Smooth muscle cell of the brain vasculature (primary cell): ENCODE results near the gene TSPAN7.

Experiments
- DNase-seq: peaks from one replicate; pipeline ENCODE4 v3.0.0-alpha.2; 2012; ENCODE audit warnings: low read depth, low spot score

The TSPAN7 gene

DNA sequence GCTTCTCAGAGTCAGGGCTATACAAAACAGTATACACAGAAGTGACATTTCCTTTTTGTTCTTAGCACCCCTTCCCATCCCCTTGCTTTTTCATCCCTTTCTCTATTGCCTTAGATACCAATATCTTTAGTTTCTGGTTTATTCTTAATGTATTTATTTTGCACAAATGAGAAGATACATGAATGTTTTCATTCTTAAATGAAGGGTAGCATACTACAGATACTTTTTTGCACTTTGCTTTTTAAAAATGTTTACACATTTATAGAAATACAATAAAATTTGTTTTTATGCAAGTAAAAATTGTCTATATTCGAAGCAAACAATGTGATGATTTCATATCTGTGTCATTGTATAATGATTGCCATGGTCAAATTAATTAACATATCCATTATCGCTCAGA lies 33.1 kb downstream of the TSPAN7 start:
- DNase-seq = no peak

DNA sequence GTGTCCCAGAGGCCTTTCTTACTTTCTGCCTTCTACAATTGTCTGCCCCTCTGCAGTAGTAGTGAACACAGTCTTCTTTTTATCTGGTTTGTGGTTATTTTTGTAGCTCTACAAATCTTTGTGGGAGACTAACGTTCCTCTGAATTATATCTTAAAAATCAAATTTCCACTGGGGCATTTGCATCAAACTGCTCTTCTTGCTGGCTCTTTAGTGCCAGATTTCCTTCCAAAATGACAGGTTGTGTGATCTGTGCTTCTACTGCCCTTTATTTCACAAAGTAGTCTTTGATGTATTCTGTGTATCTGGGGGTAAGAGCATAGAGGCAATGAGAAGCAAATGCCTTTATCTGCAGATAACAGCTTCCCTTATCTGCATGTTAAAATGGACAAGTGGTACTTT lies 34.5 kb downstream of the TSPAN7 start:
- DNase-seq = no peak

- DNase-seq = no peak
Observed at GRCh38 chrX:38596939-38597338, 35.6 kb downstream of the TSPAN7 start.

DNA sequence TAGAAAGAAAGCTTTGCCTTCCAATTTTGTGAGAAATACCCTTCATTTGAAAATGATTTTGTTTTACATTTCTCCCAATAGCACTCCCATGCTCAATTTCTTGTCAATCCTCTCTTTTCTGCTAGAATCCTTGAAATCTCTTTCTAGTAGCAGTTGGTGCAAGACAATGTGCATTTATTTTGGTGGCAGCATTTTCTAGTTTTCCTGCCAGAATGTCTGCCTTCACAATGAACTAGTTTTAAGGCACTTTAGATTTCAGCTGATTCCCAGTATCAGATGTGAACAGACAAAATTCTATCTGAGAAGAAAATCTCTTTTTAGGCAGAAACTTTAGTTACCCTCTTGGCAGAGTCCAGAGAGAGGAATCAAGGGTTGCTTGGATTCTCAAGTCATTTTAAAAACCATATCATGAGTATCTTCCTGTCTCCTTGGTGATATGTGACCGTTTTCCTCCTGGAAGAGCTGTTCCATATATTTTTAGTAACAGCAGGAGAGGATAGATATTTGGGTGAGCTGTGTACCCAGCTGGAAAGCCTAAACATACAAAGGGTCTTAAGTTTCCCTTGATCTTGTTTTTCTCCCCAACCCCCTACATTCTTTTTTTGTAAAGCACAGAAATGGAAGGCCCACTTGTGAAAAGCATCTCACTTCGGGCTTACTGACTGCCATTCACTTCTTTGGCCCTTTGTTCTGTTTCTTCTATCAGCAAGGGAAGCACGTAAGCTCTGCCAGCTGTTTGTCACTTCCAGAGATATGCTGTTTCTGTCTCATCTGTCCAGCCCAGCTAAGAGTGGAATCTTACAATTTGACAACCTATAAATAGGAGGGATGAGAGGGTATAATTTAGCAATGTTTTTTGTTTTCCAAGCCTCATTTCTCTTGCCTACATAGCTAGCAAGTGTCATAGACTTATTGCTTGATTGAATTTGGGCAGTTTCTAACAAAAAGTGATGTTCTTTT lies 38.7 kb downstream of the TSPAN7 start:
- no peak for DNase-seq

GRCh38 chrX:38601866-38602265 lies 40.5 kb downstream of the TSPAN7 start:
- no peak for DNase-seq

GRCh38 chrX:38606821-38607220 lies 45.5 kb downstream of the TSPAN7 start:
- no peak for DNase-seq

DNA sequence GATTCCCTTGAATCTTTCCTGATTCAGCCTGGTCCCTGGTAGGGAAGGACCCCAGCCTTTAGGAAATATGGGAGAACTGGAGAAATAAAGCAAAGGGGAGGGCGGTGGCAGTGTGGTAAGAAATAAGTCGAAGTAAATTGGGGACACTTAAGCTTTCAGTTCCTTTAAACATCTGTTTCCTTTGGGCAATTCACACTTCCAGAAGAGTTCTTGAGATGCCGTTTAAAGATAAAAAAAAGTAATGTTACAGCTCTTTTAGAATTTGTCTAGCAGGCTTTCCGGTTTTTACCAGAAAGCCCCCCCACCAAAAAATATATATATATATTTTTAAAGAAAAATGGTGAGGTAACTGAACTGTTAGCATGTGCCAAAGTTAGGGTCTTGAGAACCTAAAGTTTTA lies 46.6 kb downstream of the TSPAN7 start:
- DNase-seq = no peak

GRCh38 chrX:38610849-38611248 lies 49.5 kb downstream of the TSPAN7 start:
- no peak for DNase-seq

DNA sequence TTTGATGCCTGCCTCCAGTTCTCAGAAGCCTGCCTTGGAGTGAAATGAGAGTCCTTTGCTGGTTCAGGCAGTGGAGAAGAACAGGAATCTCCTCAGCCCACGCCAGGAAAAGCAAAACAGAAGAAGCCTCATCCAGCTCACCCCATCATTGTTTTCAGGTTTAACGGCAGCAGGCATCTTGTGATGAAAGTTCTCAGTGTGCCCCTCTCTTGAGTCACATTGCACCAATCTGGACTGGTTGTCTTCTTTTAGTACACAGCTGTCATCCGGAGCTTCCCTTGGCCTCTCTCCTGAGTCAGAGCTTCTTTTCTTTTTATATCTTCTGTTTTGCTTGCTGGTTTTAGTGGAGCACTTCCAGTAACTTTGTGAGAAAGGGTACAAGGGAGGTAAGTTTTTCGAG lies 50.9 kb downstream of the TSPAN7 start:
- DNase-seq = no peak

- DNase-seq = no peak
Observed at GRCh38 chrX:38614485-38614884, 53.1 kb downstream of the TSPAN7 start.

GRCh38 chrX:38616904-38617303 lies 55.6 kb downstream of the TSPAN7 start:
- DNase-seq = no peak

GRCh38 chrX:38618180-38618579 lies 56.8 kb downstream of the TSPAN7 start:
- no peak for DNase-seq

GRCh38 chrX:38620623-38621022 lies 59.3 kb downstream of the TSPAN7 start:
- no peak for DNase-seq

DNA sequence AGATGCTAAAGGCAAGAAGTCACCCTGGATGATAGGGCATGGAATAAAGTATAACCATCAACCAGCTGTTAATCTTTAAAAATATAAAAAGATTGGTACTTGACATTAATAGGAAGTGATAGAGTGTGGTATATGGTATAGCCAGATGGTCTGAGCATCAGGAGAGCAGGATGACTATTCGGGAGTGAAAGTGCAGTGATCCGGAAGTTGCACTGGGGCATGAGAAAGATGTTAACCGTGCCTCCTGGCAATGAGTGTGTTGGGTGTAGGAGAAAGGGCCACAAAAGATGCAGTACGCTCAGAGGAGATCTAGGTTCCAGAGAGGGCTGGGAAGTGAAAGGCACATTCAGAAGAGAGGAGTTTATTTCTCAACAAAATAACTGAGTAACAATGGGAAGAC lies 65.0 kb downstream of the TSPAN7 start:
- no peak for DNase-seq

DNA sequence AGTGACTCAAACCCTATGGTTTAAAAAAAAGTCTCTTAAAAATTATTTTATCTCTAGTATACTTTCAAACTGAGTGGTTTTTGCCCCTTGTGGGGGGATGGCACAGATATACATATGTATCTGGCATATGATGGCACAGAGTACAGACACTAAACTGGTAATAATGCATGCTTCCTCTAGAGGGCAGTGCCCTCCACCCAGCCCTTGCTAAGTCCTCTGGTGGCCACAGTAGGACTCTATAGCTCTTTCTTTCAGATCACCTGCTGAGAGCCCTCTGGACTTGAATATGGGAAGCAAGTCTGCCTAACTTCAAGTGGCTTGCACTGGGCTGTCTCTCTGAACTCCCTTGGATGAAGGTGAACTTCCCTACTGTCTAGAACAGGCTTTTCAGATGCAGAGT lies 66.3 kb downstream of the TSPAN7 start:
- DNase-seq = no peak

DNA sequence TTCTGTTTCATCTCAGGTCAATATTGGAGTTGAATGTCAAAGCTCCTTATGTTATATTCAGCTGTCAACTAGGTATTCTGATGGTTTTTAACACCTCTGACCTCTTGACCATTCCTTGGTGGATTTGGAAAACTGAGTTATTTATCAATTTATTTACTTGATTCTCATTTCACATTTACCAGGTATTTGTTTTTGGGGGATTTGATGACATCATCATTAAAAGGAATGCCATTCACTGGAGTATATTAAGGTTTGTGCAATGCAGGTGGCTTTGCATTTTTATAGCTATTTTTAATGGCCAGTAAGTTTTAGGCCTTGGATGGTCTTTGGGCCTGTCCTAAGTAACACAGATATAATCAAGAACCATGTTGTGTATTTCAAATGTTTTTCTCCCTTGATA lies 67.2 kb downstream of the TSPAN7 start:
- DNase-seq = no peak

DNA sequence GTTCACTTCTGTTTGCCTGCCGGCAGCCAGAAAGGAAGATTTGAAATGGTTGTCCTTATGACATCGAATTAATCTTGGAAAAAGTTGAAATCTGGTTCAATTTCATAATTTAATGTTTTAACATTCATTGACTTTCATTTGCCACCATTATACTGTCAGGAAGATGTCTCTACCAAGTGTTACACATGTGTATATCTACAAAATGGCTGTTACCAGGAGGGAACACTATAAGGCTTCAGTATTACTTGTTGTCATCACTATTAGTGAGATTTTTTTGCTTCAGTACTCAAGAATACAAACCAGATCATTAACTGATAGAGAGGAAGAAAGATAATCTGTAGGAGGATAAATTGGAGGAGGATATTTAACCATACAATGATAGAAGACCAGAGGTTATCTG lies 71.2 kb downstream of the TSPAN7 start:
- DNase-seq = no peak

DNA sequence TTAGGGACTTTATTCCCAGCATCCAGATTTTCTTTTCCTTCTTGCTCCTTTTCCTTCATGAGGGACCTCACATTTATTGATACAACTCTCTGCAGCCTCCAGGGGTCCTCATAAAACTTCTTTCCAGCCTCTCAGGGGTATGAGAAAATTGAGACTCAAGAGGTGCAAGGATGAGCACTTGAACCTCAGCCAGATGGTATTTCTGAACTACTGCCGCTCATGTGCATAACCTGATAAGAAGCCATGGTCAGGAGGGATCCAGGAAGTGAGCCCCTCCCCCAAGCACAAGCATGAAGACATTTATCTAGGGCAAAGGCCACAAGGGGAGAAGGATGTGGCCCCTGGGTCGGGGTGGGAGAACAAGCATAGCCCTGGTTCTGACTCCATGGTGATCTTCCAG lies 73.3 kb downstream of the TSPAN7 start:
- no peak for DNase-seq

DNA sequence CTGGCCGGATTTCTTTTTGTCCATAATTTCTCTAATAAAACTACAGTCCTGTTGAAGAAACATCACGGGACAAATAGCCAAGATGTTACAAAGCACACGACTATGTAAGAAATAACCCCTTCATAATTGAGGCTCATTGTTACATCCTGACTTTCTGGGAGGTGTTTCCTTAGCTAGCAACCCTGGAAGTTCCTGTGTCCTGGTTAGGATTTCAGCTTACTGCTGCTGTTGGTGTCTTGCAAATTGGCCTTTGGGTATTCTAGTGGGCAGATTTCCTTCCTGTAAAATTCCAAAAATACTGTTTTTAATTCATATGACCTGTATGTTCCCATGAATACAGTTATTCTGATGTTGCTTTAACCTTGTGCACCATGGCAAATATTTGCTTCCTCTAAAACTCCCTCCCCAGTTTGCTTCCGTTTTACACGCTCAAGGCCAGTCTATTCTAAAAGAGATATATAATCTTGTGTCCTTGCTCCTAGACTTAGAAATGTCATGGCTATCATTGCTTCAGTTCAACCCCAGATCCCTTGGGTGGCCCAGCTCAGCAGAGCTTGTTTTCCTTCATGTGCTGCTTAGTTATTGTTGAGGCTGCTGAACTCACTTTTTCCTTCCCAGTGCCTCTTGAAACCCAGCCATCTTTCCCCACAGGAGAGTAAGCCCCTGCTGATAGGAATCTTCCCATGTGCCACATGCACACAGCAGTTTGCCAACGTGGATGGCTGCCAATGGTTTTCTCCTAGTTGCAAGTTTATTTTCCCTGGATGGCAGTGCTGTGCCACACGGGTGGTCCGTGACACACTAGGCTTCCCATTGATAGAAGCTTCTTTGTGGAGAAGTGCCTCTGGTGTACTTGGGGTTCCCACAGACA lies 75.8 kb downstream of the TSPAN7 start:
- DNase-seq = peak; percentile 50

GRCh38 chrX:38638952-38639529 lies 77.7 kb downstream of the TSPAN7 start:
- no peak for DNase-seq

DNA sequence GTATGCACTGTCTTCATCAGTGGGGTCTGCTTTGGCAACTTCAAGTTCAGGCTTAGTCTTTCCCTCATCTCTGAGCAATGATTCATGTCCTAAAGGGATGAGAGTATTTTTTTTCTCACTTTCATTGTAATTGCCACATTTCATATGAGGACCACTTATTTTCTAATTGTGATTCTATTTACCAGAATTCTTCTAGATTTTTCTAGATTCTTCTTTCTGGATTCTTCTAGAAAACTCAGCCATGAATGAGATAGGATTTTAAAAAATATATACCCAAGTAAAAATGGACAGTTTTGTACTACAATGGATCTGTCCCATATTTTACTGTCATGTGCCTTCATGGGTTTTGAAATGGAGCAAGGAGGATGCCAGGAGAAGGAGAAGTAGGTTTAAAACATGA lies 78.4 kb downstream of the TSPAN7 start:
- DNase-seq = no peak

DNA sequence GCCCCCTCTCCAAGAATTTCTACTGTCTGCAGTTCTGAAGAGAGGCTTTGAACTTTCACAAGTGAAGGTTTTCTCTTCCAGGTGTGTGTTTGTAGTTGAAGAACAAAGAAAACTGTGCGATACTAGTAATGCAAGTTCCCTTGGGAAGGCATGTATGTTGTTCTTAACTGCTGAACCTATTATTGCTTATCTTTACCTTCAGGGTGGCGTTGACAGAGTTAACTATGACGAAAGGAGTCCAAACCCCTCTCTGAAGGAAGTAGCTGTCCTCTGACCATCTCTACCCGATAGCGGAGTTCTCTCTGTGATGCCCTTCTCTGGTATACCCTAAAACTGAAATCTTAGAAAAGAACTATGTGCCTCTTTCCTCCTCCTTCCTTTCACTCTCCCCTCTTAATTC lies 79.9 kb downstream of the TSPAN7 start:
- no peak for DNase-seq
